ENCODE measurements around the gene SLC7A4.
"Not testable (repeated sequence)": the region's sequence is repeated elsewhere in the genome, so short reads cannot be mapped to it uniquely, and the experiment has no call there.

SLC7A4 gene, protein sequence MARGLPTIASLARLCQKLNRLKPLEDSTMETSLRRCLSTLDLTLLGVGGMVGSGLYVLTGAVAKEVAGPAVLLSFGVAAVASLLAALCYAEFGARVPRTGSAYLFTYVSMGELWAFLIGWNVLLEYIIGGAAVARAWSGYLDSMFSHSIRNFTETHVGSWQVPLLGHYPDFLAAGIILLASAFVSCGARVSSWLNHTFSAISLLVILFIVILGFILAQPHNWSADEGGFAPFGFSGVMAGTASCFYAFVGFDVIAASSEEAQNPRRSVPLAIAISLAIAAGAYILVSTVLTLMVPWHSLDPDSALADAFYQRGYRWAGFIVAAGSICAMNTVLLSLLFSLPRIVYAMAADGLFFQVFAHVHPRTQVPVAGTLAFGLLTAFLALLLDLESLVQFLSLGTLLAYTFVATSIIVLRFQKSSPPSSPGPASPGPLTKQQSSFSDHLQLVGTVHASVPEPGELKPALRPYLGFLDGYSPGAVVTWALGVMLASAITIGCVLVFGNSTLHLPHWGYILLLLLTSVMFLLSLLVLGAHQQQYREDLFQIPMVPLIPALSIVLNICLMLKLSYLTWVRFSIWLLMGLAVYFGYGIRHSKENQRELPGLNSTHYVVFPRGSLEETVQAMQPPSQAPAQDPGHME

DNA sequence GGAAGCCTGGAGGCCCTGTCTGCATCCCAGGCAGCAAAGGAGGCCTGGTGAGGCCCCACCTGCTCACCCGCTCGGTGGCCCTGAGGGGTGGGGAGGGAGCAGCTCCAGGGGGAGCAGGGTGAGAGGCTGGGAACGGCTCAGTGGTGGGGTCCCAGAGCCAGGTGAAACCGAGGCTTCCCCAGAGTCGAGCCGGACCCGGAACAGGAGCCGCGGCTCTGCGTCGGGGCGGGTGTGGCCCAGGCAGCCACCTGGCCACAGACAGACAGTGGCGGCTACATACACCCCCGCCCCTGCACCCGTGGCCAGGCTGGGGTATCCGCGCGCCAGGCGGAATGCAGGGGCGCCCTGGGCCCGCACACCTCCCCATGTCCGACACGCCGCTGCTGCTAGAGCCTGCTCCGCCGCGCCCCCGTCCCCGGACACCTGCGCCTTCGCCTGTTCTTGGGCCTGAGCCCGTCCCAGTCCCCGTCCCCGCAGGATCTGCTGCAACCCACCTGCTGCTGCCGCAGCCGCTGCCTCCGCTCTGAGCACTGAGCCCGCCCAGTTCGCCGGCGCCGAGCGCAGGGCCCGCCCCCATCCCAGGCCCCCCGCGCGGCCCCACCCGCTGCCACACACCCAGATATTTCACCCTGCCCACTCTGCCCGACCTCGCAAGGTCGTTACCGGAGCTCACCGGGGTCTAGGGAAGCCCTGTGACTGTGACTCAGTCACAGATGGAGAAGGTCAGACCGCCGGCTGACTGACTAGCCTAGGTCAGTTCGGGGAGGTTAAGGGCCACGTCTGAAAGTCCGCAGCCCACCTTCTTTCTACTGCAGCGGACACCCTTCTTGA, at the start of gene SLC7A4:
Gene SLC7A4, minus strand, starts transcription at position 525 of the 831 bp plus-strand sequence. CDS start 749 bp downstream, outside the sequence.
- no peak for DNase-seq

DNA sequence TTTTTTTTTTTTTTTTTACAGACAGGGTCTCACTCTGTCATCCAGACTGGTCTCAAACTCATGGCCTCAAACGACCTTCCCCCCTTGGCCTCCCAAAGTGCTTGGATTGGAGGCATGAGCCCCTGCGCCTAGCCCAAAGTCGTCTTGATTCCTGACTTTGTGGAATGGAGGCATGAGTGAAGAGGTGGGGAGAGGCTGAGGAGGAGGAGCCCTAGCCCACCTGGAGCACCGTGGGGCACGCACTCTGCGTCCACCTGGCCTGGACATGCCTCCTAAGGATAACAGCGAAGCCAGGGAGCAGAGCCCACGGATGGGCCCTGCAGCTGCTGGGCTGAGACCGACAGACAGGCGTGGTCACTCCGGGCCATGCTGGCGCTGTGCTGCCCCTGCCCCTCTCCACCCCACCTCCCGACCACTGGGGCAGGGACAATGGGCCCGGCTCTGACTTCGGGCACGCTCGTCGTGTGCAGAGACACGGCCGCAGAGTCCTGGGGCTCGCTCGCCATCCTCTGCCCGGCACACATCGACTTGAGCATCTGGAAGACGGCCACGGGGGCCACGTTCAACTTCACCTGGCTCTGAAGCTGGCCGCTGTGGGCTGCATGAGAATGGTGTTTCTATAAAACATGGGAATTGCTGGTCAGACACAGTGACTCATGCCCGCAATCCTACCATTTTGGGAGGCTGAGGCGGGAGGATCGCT, 48.2 kb upstream of the SLC7A4 start:
- DNase-seq, result no peak

DNA sequence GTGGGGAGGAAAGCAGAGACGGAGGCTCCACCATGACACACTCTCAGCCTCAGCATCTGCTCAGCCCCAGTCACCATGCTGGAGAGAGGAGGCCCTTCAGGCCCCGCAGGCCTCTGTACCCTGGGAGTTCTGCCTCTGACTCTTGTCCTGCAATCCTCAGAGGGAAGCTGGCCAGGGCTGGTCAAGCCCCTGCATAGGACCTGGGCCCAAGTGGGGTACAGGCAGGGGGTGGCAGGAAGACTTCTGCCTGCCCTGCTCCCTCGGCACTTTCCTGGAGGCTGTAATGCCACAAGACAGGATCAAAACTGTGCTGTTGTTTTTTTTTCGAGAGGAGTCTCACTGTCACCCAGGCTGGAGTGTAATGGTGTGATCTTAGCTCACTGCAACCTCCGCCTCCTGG, 47.1 kb upstream of the SLC7A4 start:
- DNase-seq, result no peak

DNA sequence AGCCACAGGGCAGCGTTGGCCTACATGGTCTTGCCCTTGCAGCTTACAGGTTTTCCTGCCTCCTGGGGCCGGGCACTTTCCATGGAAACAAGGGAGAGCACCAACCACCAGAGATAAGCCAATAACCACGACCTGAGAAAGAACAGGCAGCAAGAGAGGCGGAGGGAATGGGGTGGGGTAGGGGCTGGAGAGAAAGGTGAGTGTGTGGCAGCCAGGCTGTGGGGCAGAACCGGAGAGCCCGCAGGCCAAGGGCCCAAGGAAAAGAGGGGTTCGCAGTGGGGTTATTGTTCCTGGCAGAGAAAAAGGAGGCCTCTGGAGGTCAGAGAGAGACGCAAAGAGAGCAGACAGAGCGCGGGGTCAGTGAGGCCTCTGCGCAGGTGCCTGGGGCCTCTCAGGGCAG, 46.6 kb upstream of the SLC7A4 start:
- no peak for DNase-seq

DNA sequence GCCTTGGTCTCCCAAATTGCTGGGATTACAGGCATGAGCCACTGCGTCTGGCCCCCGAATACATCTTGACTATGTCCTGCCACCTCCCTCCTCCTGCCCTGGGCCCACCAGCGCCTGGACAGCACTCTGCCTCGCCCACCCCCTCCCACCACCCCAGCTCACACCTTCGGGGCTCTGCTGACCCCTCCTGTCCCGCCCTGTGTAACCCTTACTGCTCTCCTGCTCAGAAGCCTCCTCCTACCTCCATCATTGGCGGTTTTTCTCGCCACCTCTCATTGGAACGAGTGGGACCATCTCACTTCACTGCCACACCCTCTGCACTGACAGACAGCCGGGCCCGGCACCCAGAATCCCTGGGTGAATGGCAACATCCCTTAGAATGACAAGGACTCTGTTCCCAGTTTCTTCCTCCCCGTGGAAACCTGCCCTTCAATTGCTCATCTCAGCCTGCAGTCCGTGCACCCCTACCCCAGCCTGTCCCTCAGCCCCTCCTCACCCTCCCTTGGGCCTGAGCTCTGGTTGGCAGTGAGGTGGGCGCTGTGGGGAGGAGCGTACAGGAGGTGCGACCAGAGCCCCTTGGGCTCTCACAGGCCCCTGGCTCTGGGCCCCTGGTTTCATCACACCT, 45.6 kb upstream of the SLC7A4 start:
- no peak for DNase-seq

DNA sequence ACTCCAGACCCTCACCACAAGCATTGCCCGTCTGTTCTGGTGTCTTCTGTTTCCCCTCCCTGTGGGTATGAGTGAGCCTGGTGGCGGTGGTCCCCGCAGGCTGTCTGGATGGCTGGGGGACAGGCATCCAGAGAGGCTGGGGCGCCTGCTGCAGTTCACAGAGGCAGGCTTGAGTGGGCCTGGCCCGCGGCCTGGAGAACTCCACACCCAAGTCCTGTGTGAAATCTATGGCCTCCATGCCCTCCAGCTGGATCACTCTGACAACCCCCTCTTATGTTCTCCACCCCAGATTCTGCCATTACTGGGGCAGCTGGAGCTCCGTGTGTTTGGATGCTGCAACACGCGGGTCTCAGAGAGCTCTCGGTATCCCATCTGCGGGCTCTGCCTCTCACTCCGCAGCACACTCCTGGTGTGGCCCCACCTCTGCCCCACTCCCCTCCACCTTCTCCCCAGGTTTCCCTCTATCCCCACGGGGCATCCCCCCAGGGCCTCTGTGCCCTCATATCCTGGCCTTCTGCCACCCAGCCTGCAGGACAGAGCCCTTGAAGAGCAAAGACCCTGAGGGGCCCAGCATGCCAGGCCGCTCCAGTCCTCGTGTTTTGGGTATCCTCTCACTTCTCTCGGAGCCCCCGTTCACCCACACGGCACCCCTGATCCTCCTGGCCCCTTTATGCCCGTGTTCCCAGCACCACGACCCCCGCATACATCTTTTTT, 44.7 kb upstream of the SLC7A4 start:
- no peak for DNase-seq

DNA sequence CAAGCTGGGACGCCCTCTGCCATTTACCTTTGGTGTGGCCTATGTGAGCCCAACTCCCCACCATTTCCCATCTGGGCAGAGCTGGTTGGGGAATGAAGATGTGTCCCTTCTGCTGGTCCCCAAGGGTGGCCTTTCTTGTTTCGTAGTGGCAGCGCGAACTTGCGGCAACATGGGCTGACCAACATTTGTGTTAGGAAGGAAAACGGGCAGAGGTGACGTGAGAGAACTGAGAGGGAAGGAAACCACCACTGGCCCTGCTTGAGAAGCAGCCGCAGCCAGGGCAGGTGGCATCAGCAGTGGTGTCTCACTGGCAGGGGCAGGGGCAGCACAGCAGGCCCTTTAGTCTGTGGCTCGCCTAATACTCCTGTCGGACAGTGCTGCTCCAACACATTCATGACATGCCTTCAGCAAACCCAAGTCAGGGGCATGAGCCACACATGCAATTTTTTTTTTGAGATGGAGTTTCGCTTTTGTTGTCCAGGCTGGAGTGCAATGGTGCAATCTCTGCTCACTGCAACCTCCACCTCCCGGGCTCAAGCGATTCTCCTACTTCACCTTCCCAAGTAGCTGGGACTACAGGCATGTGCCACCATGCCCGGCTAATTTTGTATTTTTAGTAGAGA, 43.3 kb upstream of the SLC7A4 start:
- DNase-seq, result no peak

DNA sequence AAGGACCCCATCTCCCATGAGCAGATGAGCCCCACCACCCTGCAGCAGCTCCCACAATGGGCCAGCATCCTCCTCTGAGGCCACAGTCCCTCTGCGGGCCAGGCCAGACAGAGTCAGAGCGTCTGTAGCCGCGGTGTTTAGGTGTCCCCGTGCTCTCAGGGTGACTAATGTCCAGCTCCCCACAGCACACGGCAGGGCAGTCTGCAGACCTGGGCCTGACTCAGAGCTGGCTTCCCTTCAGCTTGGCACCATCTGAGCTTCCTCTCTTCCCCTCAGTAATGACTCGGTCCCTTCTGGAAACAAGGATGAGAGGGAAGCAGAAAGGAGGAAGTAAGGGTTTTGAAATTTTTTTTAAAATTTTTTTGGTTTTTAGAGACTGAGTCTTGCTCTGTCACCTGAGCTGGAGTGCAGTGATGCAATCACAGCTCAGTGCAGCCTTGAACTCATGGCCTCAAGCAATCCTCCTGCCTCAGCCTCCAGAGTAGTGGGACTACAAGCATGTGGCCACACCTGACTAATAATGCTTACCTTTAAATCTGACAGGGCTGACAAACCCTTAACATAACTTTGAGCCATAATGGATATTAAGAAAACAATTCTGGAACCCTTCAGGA, 41.8 kb upstream of the SLC7A4 start:
- no peak for DNase-seq

DNA sequence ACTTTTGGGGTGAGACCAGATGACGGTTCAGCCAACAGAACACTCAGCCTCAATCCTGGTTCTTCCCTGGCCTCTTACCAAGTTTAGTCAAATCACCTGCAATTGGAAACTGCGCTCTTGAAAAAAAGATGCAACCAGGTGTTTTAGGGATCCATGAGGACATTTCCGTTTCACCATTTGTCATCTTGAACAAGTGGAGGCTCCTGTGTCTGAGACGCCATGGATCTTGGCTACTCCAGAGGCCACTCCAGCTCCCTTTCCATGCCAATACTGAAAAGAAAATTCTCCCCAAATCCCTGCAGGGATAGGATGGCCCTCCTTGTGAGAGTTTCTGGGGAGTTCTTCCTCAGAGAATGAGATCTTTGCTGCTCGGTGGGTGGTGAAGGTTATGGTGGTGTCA, 41.1 kb upstream of the SLC7A4 start:
- DNase-seq, result no peak

DNA sequence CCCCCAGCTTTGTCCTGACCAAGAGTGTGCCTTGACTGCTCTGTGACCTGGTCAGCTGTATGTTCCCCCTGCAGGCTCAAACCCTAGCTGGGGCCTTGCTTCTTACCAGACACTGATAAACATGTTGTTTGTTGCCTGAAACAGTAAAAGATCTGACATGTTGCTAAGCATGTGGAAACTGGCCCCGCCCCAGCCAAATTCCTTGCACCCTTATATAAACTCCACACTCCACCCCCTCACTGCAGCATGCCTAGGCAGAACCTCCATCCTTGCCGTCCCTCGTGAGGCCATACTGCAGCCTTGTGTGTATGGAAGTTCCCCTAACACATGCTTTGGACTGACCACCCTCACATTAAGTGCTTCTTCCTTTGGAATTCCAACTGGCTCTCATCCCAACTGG, 40.7 kb upstream of the SLC7A4 start:
- DNase-seq, result no peak

DNA sequence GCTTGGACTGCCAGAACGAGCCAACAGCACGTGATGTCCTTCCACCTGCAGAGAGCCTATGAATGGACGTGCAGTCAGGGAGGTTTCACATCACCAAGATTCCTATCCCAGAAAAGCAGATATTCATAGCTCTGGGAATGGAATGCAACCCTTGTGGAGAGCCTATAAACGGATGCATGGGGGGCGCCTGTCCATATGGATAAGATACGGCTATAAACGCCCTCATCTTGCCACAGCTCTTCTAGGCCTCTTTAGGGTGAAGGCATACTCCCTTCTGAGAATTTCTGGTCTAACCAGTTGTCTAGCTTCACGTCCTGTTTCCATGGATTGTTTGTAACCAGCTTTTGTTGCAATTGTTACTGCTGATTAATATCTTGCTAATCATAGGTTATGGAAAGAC, 39.4 kb upstream of the SLC7A4 start:
- DNase-seq, result not testable (repeated sequence)

DNA sequence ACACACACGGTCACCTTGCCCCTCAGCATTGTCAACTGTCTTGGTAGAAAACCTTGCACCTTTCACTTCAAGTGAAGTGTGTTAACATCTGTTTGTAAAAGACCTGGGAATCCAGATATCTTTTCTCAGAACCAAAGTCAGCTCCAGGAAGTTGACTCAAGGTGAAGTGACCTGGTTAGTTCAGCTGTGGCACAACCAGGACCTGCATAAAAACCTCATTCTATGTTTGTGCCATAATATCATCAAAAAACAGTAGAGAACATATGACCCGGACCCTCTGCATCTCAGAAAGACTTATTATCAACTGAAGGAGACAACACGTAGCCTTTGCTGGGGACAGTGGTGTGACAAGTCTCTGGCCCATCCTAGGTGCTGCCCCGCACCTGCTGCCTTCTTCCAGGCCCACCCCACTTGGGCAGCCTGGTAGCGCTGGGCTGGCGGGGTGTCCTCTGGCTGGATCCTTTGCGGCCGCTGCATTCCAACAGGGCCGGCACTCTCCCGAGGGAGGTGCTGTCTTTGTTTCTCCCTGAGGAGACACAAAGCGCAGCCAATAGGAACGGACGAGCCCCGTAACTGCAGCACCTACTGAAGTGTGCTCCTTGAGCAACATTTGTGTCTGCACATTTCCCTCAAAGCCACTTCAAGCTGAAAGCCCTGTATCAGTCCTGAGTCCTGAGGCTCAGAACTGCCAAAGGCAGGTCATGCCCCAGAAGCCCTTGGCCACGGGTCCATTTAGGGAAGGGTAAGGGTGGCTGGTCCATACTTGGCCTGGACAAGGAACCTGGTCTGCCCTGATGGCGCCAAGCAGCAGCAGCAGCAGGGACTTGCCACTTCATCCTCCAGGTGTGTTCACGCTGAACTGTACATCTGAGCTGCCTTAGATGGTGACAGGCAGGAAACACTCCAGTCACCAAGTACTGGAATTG, 38.6 kb upstream of the SLC7A4 start:
- no peak for DNase-seq

DNA sequence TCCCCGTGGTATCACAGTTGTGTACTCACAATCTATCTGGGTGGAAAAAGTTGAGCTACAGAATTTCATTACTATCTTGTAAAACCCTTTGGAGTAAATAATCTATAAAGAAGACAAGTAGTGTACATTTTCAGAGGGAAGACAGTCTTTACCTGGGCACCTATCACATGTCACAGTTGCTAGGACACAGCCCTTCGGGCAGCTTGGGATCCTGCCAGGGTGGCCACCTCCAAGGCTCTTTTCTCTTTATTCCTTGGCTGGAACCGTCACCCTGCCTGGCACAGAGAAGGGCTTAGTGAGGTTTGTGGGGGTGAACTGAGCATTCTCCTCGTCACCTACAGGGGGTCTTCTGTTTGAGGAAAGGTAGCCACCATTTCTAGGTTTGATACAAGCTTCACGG, 37.0 kb upstream of the SLC7A4 start:
- no peak for DNase-seq

DNA sequence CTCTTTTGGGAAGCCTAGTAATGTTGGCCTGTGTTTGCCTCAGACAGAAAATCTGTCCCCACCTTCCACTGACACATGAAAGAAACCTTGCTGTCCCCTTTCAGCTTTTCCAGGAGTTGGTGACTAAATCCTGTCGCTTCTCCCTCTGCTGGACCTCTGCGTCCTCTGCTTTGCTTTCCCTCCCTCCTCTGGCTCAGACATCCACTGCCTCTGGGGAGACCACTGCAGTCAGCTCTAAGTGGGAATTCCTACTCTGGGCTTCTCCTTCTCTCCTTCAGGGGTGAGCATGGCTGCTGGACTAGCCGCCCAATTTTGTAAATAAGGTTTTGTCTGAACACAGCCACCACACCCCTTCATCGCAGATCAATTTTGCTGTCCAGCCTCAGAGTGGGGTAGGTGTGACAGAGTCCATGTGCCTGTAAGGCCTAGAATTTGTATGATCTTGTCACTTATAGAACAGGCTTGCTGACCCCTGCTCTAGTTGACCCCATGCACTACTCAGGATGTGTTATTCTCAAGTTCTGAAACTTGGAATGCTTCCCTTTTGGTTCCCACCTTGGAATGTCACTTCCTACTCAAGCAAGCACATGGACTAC, 36.4 kb upstream of the SLC7A4 start:
- no peak for DNase-seq

DNA sequence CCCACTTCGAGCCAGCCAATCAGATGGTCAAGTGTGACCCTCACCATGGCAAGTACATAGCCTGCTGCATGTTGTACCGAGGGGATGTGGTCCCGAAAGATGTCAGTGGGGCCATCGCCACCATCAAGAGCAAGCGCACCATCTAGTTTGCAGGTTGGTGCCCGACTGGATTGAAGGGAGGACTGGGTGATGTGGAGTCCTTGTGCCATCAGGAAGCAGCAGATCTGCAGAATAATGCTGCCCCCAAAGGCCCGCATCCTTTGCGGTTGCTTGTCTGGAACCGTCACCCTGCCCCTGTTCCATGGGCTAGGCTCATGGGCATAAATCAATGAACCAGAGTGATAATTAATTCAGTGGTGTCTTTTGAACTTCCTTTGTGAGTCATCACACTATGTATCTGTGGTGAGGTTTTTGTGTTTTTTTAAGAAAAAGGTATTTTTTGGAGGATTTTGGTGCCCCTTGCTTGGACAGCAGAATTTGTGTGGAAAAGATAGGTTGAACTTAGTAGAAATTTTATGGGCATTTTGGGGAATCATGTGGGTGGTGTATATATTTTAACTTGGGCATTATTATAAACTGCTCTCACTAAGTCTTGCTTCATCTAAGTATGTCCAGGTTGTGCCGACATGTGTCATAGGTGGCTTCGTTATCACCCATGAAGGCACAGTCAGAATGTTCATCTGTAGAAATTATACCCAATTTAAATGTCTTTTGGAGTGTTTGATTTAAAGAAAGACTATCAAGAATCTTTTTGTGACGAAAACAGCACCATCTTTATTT, 35.7 kb upstream of the SLC7A4 start:
- DNase-seq, result no peak

DNA sequence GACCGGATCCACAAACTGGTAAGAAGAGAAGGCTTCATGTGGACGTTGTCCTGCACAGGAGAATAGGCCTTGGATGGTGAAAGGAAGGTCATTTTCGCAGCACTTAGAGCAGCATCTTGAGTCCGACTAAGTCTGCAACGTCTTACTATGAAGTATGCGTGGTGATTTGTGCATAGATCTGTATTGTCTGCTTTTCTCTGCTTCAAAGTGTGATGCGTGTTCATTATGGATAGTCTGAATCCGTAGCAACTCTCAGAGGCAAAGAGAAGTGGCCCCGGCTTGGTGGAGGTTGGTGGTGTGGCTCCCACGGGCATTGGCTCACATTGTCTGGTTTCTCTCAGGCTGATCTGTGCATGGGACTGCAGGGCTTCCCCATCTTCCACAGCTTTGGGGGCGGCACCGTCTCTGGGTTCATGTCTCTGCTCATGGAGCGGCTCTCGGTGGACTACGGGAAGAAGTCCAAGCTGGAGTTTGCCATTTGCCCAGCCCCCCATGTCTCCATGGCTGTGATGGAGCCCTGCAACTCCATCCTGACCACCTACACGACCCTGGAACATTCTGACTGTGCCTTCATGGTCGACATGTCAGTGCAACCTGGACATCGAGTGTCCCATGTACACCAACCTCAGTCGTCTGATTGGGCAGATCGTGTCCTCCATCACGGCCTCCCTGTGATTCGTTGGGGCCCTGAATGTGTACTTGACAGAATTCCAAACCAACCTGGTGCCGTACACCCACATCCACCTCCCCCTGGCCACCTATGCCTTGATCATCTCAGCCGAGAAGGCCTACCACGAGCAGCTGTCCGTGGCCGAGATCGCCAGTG, 34.9 kb upstream of the SLC7A4 start:
- no peak for DNase-seq
